ENCODE measurements around the gene TNS4.

- TF ChIP-seq ELF4 (IDR thresholded peaks at IDR 0.05) (no peak), LEF1 (IDR thresholded peaks at IDR 0.05; ENCODE audit: borderline replicate concordance) (no peak), SUZ12 (IDR thresholded peaks at IDR 0.05) (no peak), PKNOX1 (IDR thresholded peaks at IDR 0.05) (no peak), FOXM1 (IDR thresholded peaks at IDR 0.05; ENCODE audit: borderline replicate concordance) (no peak), BHLHE40 (IDR thresholded peaks at IDR 0.05; ENCODE audit: borderline replicate concordance) (no peak), TARDBP (IDR thresholded peaks at IDR 0.05) (no peak), CTBP1 (IDR thresholded peaks at IDR 0.05; ENCODE audit: borderline replicate concordance) (no peak), FOXA1 (IDR thresholded peaks at IDR 0.05) (no peak)
Observed at GRCh38 chr17:40457964-40458791, 43.2 kb downstream of the TNS4 start.
